Keratinocyte (primary cell): ENCODE results near the gene MIER3. TPM values are rescaled to one million over a fixed set of nuclear protein-coding genes. Genes with fewer than 3 reads are reported as not detected.

ENCODE experiments used
- DNase-seq: peaks from one replicate; pipeline ENCODE4 v3.0.0-alpha.2; 2011; ENCODE audit warnings: low read depth, missing footprints, low spot score
- FAIRE-seq: peaks from 2 replicates; lab custom pipeline; 2011; peaks lifted over from hg19 to GRCh38; lab: Jason Lieb, UNC
- H2AFZ ChIP-seq: 2 replicates; pipeline ENCODE4 v1.6.0; 2012; ENCODE audit warnings: low read length, control low read depth, inconsistent platforms; ENCODE audit not compliant: control insufficient read depth
- H3K27ac ChIP-seq: 2 replicates; pipeline ENCODE4 v1.5.1; 2011; ENCODE audit warnings: low read length; ENCODE audit not compliant: control insufficient read depth, insufficient read depth
- H3K27me3 ChIP-seq: 3 replicates; pipeline ENCODE4 v1.6.0; 2011; ENCODE audit warnings: low read length; ENCODE audit not compliant: control insufficient read depth, insufficient read depth; ENCODE audit errors: extremely low read depth
- H3K36me3 ChIP-seq, 2 experiments: 2 replicates in 1 of 2; 3 replicates in 1 of 2; pipeline ENCODE4 v1.5.1; 2011; ENCODE audit warnings: low read length in 2 of 2, mild to moderate bottlenecking in 1 of 2; ENCODE audit not compliant: control insufficient read depth in 2 of 2, insufficient read depth in 2 of 2; ENCODE audit errors: extremely low read depth in 1 of 2
- H3K4me1 ChIP-seq: 3 replicates; pipeline ENCODE4 v1.5.1; 2011; ENCODE audit warnings: low read length; ENCODE audit not compliant: control insufficient read depth, insufficient read depth; ENCODE audit errors: extremely low read depth
- H3K4me2 ChIP-seq: 3 replicates; pipeline ENCODE4 v1.6.0; 2011; ENCODE audit warnings: low read depth, low read length; ENCODE audit not compliant: control insufficient read depth, insufficient read depth; ENCODE audit errors: extremely low read depth
- H3K4me3 ChIP-seq, 3 experiments: fragments of 200-600 bp in 1 of 3; sonication (generic) in 1 of 3; 2 replicates in 2 of 3; 3 replicates in 1 of 3; pipeline ENCODE4 v1.5.1; 2011 to 2016; ENCODE audit warnings: low read length in 3 of 3, mild to moderate bottlenecking in 3 of 3, control low read depth in 2 of 3, inconsistent platforms in 1 of 3, low read depth in 1 of 3, mixed read lengths in 1 of 3, mixed run types in 1 of 3, moderate library complexity in 1 of 3; ENCODE audit not compliant: control insufficient read depth in 2 of 3, insufficient read depth in 2 of 3; ENCODE audit errors: extremely low read depth in 1 of 3
- H3K79me2 ChIP-seq: 2 replicates; pipeline ENCODE4 v1.6.0; 2012; ENCODE audit warnings: low read length; ENCODE audit not compliant: control insufficient read depth, insufficient read depth
- H3K9ac ChIP-seq: 3 replicates; pipeline ENCODE4 v1.6.0; 2011; ENCODE audit warnings: low read length; ENCODE audit not compliant: control insufficient read depth, insufficient read depth; ENCODE audit errors: extremely low read depth
- H3K9me1 ChIP-seq: 3 replicates; pipeline ENCODE4 v1.6.0; 2011; ENCODE audit warnings: low read length; ENCODE audit not compliant: control insufficient read depth, insufficient read depth; ENCODE audit errors: extremely low read depth
- H3K9me3 ChIP-seq: 2 replicates; pipeline ENCODE4 v1.5.1; 2012; ENCODE audit warnings: low read depth, low read length; ENCODE audit not compliant: control insufficient read depth
- H4K20me1 ChIP-seq: 3 replicates; pipeline ENCODE4 v1.6.0; 2011; ENCODE audit warnings: low read length; ENCODE audit not compliant: control insufficient read depth, insufficient read depth; ENCODE audit errors: extremely low read depth
- EZH2 ChIP-seq: IDR thresholded peaks from one replicate; pipeline ENCODE4 v1.6.1; 2012; ENCODE audit warnings: inconsistent platforms, mild to moderate bottlenecking, low read length, moderate library complexity
- dilution Hi-C: fragments of 300-500 bp; cut with MboI; formaldehyde crosslinking; loops from one replicate; pipeline ENCODE4 v1.7.0; 2020; ENCODE audit warnings: low sequenced_read_pairs; ENCODE audit not compliant: extremely low pct_ligation_motif_present
- polyA plus RNA-seq, 5 experiments: library from polyadenylated mRNA; depleted of rRNA in 3 of 5; stranded (reverse) in 3 of 5; stranded (forward) in 1 of 5; unstranded in 1 of 5; fragments of >200 nt; gene quantifications; 1 replicate in 1 of 5; 2 replicates in 3 of 5; 3 replicates in 1 of 5; pipeline versions ENCODE4 v1.2.1 to v1.2.3, GENCODE V29; 2011 to 2012; ENCODE audit warnings: missing spikeins in 2 of 5, low read depth in 1 of 5, low replicate concordance in 1 of 5
- TF ChIP-seq, protein P1 (sequence below), 3 experiments: IDR thresholded peaks in 1 of 3; conservative IDR thresholded peaks in 1 of 3; optimal IDR thresholded peaks in 1 of 3; 2 replicates in 2 of 3; 3 replicates in 1 of 3; pipeline versions ENCODE3 to v1.5.1; 2011; ENCODE audit warnings: low read length in 3 of 3, mild to moderate bottlenecking in 3 of 3, moderate library complexity in 2 of 3, control low read depth in 1 of 3, inconsistent platforms in 1 of 3; ENCODE audit not compliant: insufficient read depth in 2 of 3; ENCODE audit errors: extremely low read depth in 1 of 3

MIER3 gene
- polyA plus RNA-seq, 1 donor (not counting 4 experiments of a cell fraction or from before 2014, with no cell fraction given): 13.3 TPM

- no peak for DNase-seq
These were observed 51.5 kb downstream of the MIER3 start for GRCh38 chr5:56900395-56900794.

DNA sequence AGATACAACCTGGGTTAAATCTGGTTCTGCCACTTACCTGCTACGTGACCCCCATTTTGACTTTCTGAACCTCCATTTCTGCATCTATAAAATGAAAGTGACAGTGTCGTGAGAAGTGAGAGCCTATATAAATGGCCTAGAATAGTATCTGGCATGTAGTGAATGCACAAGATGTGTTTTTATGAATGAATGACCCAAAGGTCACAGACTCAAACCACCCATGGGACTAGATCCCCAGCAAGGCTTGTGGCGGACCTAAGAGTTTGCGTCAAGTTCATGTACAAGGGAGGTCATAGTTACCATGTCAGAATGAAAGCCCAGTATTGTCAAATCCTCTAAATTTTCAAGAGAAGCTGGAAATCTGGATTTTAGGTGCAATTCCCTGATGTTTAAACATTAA lies 53.7 kb downstream of the MIER3 start:
- no peak overlapping the region for H3K4me3 ChIP-seq
- TF ChIP-seq, protein P1, sequence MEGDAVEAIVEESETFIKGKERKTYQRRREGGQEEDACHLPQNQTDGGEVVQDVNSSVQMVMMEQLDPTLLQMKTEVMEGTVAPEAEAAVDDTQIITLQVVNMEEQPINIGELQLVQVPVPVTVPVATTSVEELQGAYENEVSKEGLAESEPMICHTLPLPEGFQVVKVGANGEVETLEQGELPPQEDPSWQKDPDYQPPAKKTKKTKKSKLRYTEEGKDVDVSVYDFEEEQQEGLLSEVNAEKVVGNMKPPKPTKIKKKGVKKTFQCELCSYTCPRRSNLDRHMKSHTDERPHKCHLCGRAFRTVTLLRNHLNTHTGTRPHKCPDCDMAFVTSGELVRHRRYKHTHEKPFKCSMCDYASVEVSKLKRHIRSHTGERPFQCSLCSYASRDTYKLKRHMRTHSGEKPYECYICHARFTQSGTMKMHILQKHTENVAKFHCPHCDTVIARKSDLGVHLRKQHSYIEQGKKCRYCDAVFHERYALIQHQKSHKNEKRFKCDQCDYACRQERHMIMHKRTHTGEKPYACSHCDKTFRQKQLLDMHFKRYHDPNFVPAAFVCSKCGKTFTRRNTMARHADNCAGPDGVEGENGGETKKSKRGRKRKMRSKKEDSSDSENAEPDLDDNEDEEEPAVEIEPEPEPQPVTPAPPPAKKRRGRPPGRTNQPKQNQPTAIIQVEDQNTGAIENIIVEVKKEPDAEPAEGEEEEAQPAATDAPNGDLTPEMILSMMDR (optimal IDR thresholded peaks at IDR 0.05 in 1 of 3, IDR thresholded peaks at IDR 0.05 in 1 of 3, conservative IDR thresholded peaks at IDR 0.05 in 1 of 3; ENCODE audit: extremely low read depth in 1 of 3, insufficient read depth in 2 of 3, low read length in 3 of 3): no peak
- TF ChIP-seq EZH2: no peak
- H3K36me3 ChIP-seq: peaks cover 0 to 4% of the 10 kb centered on the region in 2 experiments
- H3K9me1 ChIP-seq: no peaks in the 10 kb centered on the region
- H2AFZ ChIP-seq: no peak overlapping the region
- dilution Hi-C loops: no loop called here
- no peaks in the 10 kb centered on the region for H3K79me2 ChIP-seq
- no peak overlapping the region for H3K27ac ChIP-seq
- DNase-seq: no peak
- H4K20me1 ChIP-seq: no peaks in the 10 kb centered on the region
- no peak overlapping the region for H3K4me2 ChIP-seq
- no peak for FAIRE-seq
- no peaks in the 10 kb centered on the region for H3K27me3 ChIP-seq
- H3K9ac ChIP-seq: no peak overlapping the region
- H3K9me3 ChIP-seq: no peaks in the 10 kb centered on the region
- peaks cover 3% of the 10 kb centered on the region for H3K4me1 ChIP-seq

More at GRCh38 chr5:56900395-56900794, 51.5 kb downstream of the MIER3 start:
- Histone ChIP-seq H3K4me2 (peak overlapping the region; percentile 13), H3K27ac (no peak overlapping the region), H3K4me3 (no peak overlapping the region), H3K27me3 (no peaks in the 10 kb centered on the region), H3K4me1 (peaks cover 3% of the 10 kb centered on the region), H4K20me1 (no peaks in the 10 kb centered on the region), H3K9me3 (no peaks in the 10 kb centered on the region), H2AFZ (no peak overlapping the region), H3K9me1 (no peaks in the 10 kb centered on the region), H3K36me3 (no peaks in the 10 kb centered on the region), H3K9ac (no peak overlapping the region), H3K79me2 (no peaks in the 10 kb centered on the region)
- no peak for FAIRE-seq
- TF ChIP-seq EZH2: no peak
- TF ChIP-seq, protein P1 (optimal IDR thresholded peaks at IDR 0.05 in 1 of 3, IDR thresholded peaks at IDR 0.05 in 1 of 3, conservative IDR thresholded peaks at IDR 0.05 in 1 of 3; ENCODE audit: extremely low read depth in 1 of 3, insufficient read depth in 2 of 3, low read length in 3 of 3): no peak
- dilution Hi-C loops: no loop called here
